Suprapubic skin (tissue), 4 donors: Measurements from ENCODE around the gene H2BW1.

Experiments used
- EP300 ChIP-seq: sonication (generic); formaldehyde crosslinking; IDR thresholded peaks from one replicate; pipeline ENCODE4 v1.6.1; 2017; ENCODE audit warnings: antibody characterized with exemption
- POLR2A ChIP-seq, 2 donors: fragments of 450-650 bp; IDR thresholded peaks; one replicate each; pipeline ENCODE4 v1.6.1; 2017; ENCODE audit warnings: antibody characterized with exemption in 2 of 2, mild to moderate bottlenecking in 2 of 2, moderate library complexity in 2 of 2
- POLR2AphosphoS5 ChIP-seq, 3 donors: sonication (generic); formaldehyde crosslinking; IDR thresholded peaks; one replicate each; pipeline ENCODE4 v1.6.1; 2017; ENCODE audit warnings: antibody characterized with exemption in 3 of 3
- TF ChIP-seq, protein P1 (sequence below), 2 donors: fragments of 200-600 bp in 1 of 2; fragments of 450-650 bp in 1 of 2; sonication (generic) in 1 of 2; IDR thresholded peaks; one replicate each; pipeline ENCODE4 v1.5.1; 2016 to 2019; ENCODE audit warnings: antibody characterized with exemption in 2 of 2, mild to moderate bottlenecking in 1 of 2, moderate library complexity in 1 of 2

DNA sequence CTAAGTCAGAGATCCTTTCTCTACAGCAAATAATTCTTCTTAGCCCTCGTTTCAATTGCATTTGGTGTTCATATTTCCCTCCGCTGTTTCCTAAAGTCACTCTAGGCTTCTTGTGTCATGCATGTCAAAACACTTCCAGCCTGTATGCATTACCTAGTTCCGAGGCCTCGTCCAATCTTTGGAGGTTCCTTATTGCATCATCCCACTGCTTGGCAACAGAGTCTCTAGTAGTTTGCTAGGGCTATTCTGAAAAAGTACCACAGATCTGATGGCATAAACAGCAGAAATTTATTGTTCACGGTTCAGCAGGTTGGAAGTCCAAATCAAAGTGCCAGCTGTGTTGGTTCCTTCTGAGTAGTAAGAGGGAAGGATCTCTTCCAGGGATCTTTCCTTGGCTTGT, 32.1 kb upstream of the H2BW1 start:
- TF ChIP-seq, protein P1, sequence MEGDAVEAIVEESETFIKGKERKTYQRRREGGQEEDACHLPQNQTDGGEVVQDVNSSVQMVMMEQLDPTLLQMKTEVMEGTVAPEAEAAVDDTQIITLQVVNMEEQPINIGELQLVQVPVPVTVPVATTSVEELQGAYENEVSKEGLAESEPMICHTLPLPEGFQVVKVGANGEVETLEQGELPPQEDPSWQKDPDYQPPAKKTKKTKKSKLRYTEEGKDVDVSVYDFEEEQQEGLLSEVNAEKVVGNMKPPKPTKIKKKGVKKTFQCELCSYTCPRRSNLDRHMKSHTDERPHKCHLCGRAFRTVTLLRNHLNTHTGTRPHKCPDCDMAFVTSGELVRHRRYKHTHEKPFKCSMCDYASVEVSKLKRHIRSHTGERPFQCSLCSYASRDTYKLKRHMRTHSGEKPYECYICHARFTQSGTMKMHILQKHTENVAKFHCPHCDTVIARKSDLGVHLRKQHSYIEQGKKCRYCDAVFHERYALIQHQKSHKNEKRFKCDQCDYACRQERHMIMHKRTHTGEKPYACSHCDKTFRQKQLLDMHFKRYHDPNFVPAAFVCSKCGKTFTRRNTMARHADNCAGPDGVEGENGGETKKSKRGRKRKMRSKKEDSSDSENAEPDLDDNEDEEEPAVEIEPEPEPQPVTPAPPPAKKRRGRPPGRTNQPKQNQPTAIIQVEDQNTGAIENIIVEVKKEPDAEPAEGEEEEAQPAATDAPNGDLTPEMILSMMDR (IDR thresholded peaks at IDR 0.05) = no peak
- TF ChIP-seq POLR2AphosphoS5 (IDR thresholded peaks at IDR 0.05) (no peak), POLR2A (IDR thresholded peaks at IDR 0.05) (no peak), EP300 (no peak)
